HepG2 (cell line): ENCODE data around the gene INTS1. TPM values are rescaled to one million over a fixed set of nuclear protein-coding genes. Genes with fewer than 3 reads are reported as not detected.

Experiments used
- ATAC-seq: fragments of 200-7000 bp; cut with Tn5 transposase; 3 replicates; pipeline ENCODE4 v1.9.1; 2020; ENCODE audit warnings: mild to moderate bottlenecking, moderate library complexity
- BruUV-seq: library from RNA; stranded (reverse); fragments of 400-500 nt; replicated peaks from 2 replicates; lab custom pipeline; 2021; lab: Mats Ljungman, UMichigan
- CTCF ChIA-PET: fragments of 300-600 bp; formaldehyde crosslinking; extraction: SDS; loops from one replicate; lab custom pipeline; 2021; ENCODE audit warnings: low total read pairs, inconsistent platforms, low intra/inter-chr PET ratio; lab: Yijun Ruan, JAX
- POLR2A ChIA-PET: fragments of 350-600 bp; sonication (Branson Sonifier 250); formaldehyde crosslinking; loops from one replicate; lab custom pipeline; 2020; ENCODE audit warnings: antibody characterized with exemption, inconsistent platforms; lab: Yijun Ruan, JAX
- DNase-seq: peaks from one replicate; pipeline ENCODE4 v3.0.0-alpha.2; 2015; ENCODE audit warnings: low spot score
- FAIRE-seq: peaks from 3 replicates; lab custom pipeline; 2011; peaks lifted over from hg19 to GRCh38; lab: Jason Lieb, UNC
- H2AFZ ChIP-seq: one replicate; pipeline ENCODE4 v1.6.1; 2011; ENCODE audit warnings: low read length, inconsistent platforms
- H3K27ac ChIP-seq: fragments of 300-600 bp; 3 replicates; pipeline ENCODE4 v1.8.0; 2011; ENCODE audit warnings: mixed run types, mild to moderate bottlenecking, mixed read lengths, low read length, inconsistent platforms; ENCODE audit not compliant: insufficient read depth; ENCODE audit errors: extremely low read length
- H3K27me3 ChIP-seq, 2 experiments: fragments of 200-600 bp in 1 of 2; 2 replicates in 1 of 2; 3 replicates in 1 of 2; pipeline versions ENCODE4 v1.6.0 to v1.8.0; 2011; ENCODE audit warnings: low read length in 2 of 2, mild to moderate bottlenecking in 2 of 2, moderate library complexity in 2 of 2, inconsistent platforms in 1 of 2; ENCODE audit not compliant: insufficient read depth in 2 of 2, control insufficient read depth in 1 of 2
- H3K36me3 ChIP-seq, 2 experiments: fragments of 200-600 bp in 1 of 2; replicated peaks in 1 of 2; 2 replicates in 1 of 2; 3 replicates in 1 of 2; pipeline versions ENCODE4 v1.5.1 to v1.8.0; 2011; ENCODE audit warnings: low read length in 2 of 2, inconsistent platforms in 1 of 2; ENCODE audit not compliant: insufficient read depth in 2 of 2, control insufficient read depth in 1 of 2
- H3K4me1 ChIP-seq: 2 replicates; pipeline ENCODE4 v1.5.1; 2012; ENCODE audit warnings: low read length, inconsistent platforms; ENCODE audit not compliant: insufficient read depth
- H3K4me2 ChIP-seq: 2 replicates; pipeline ENCODE4 v1.6.0; 2011; ENCODE audit warnings: low read depth, low read length, inconsistent platforms
- H3K4me3 ChIP-seq, 3 experiments: fragments of 200-600 bp in 1 of 3; sonication (generic), shearing (Covaris generic) in 1 of 3; replicated peaks in 1 of 3; 2 replicates each; pipeline ENCODE4 v1.5.1; 2011 to 2016; ENCODE audit warnings: low read length in 3 of 3, inconsistent platforms in 2 of 3, low read depth in 2 of 3, mild to moderate bottlenecking in 2 of 3, control low read depth in 1 of 3, mixed read lengths in 1 of 3; ENCODE audit not compliant: insufficient read depth in 1 of 3
- H3K79me2 ChIP-seq: one replicate; pipeline ENCODE4 v1.6.1; 2011; ENCODE audit warnings: low read length, inconsistent platforms; ENCODE audit not compliant: insufficient read depth
- H3K9ac ChIP-seq: 2 replicates; pipeline ENCODE4 v1.6.0; 2011; ENCODE audit warnings: mild to moderate bottlenecking, low read depth, low read length, inconsistent platforms; ENCODE audit not compliant: insufficient read depth
- H3K9me3 ChIP-seq: 2 replicates; pipeline ENCODE4 v1.5.1; 2012; ENCODE audit warnings: mild to moderate bottlenecking, low read length
- H4K20me1 ChIP-seq: 2 replicates; pipeline ENCODE4 v1.6.0; 2011; ENCODE audit warnings: inconsistent platforms, mild to moderate bottlenecking, low read length, moderate library complexity; ENCODE audit not compliant: insufficient read depth
- NR2F1 ChIP-seq, 2 experiments: fragments of 450-650 bp in 1 of 2; formaldehyde crosslinking in 1 of 2; IDR thresholded peaks; 2 replicates each; pipeline versions ENCODE4 v1.5.0 to v1.6.1; 2016 to 2020; ENCODE audit warnings: mild to moderate bottlenecking in 1 of 2, missing compliant biosample characterization in 1 of 2, missing genetic modification reagents in 1 of 2, moderate library complexity in 1 of 2
- STAG1 ChIP-seq: sonication (generic); formaldehyde crosslinking; IDR thresholded peaks from 2 replicates; pipeline ENCODE4 v1.4.0; 2020; ENCODE audit warnings: missing genetic modification reagents
- ZBTB44 ChIP-seq: sonication (generic); formaldehyde crosslinking; IDR thresholded peaks from 2 replicates; pipeline ENCODE4 v1.4.0; 2020; ENCODE audit warnings: missing genetic modification reagents
- ZNF558 ChIP-seq: sonication (generic); formaldehyde crosslinking; IDR thresholded peaks from 2 replicates; pipeline ENCODE4 v1.9.0; 2022; ENCODE audit warnings: mild to moderate bottlenecking, missing genetic modification reagents, borderline replicate concordance
- ZSCAN22 ChIP-seq: sonication (generic); formaldehyde crosslinking; IDR thresholded peaks from 2 replicates; pipeline ENCODE4 v1.4.0; 2020; ENCODE audit warnings: mild to moderate bottlenecking, missing genetic modification reagents
- WGBS: methylation state at CpG from one replicate; pipeline ENCODE4 v1.1.6; 2017; ENCODE audit warnings: low lambda C conversion rate; 5-methylcytosine and 5-hydroxymethylcytosine counted together
- in situ Hi-C: cut with HindIII; loops from 2 replicates; pipeline ENCODE4 v1.10.0; 2017; ENCODE audit warnings: low pct_unique_long_range_greater_than_20kb; ENCODE audit not compliant: extremely low pct_ligation_motif_present
- intact Hi-C: fragments of 100-400 bp; cut with micrococcal nuclease; formaldehyde crosslinking; loops from one replicate; pipeline ENCODE4 v1.10.0; 2022; ENCODE audit not compliant: unreplicated experiment
- polyA plus RNA-seq, 8 experiments: library from polyadenylated mRNA; depleted of rRNA in 3 of 8; stranded (reverse) in 7 of 8; unstranded in 1 of 8; fragments of >200 nt; fragmentation: Illumina TruSeq in 4 of 8; extraction: Trizol in 4 of 8; gene quantifications; 2 replicates each; pipeline versions ENCODE4 v1.2.1 to v1.2.3, GENCODE V29; 2011 to 2016; ENCODE audit warnings: low read depth in 4 of 8, missing spikeins in 1 of 8, mixed read lengths in 1 of 8; ENCODE audit not compliant: insufficient read depth in 1 of 8
- total RNA-seq, 5 experiments: library from RNA; depleted of rRNA; stranded (reverse); fragments of >200 nt; fragmentation: Illumina TruSeq; extraction: Trizol; gene quantifications; 2 replicates each; pipeline ENCODE4 v1.2.3, GENCODE V29; 2016; ENCODE audit warnings: low read depth in 1 of 5
- TF ChIP-seq, protein P1 (sequence below): sonication (generic); formaldehyde crosslinking; IDR thresholded peaks from 2 replicates; pipeline ENCODE4 v1.8.0; 2022; ENCODE audit warnings: mild to moderate bottlenecking, missing genetic modification reagents, moderate library complexity
- TF ChIP-seq, protein P2 (sequence below): sonication (generic); formaldehyde crosslinking; conservative IDR thresholded peaks from 2 replicates; pipeline ENCODE4 v1.8.0; 2022; ENCODE audit warnings: mild to moderate bottlenecking, moderate library complexity, missing genetic modification reagents

The INTS1 gene
- total and polyA plus RNA-seq, 2 of the 13 experiments (the other 11 are each of a cell fraction or from before 2014, with no cell fraction given), result 13.7 to 29.0 TPM

GRCh38 chr7:1449951-1450350 is 54.2 kb downstream of the INTS1 start:
- DNase-seq, result no peak
- no peak overlapping the region for H3K4me2 ChIP-seq
- no peaks in the 10 kb centered on the region; a peak in 1 of 5 replicates for H3K27me3 ChIP-seq
- H4K20me1 ChIP-seq, result no peaks in the 10 kb centered on the region
- H3K4me3 ChIP-seq, result no peak overlapping the region
- no peak overlapping the region for H3K27ac ChIP-seq
- H3K4me1 ChIP-seq, result peaks cover 28% of the 10 kb centered on the region
- no TSS peak for BruUV-seq
- POLR2A ChIA-PET, result no interaction called here
- intact Hi-C loops, result no loop called here
- H2AFZ ChIP-seq, result no peak overlapping the region
- in situ Hi-C loops, result no loop called here
- no peaks in the 10 kb centered on the region; a peak in 1 of 5 replicates for H3K36me3 ChIP-seq
- no peak for ATAC-seq
- FAIRE-seq, result no peak
- no peaks in the 10 kb centered on the region for H3K79me2 ChIP-seq
- no peak overlapping the region for H3K9ac ChIP-seq
- WGBS, result 94% methylated on average over 5 of the region's 11 CpGs
- CTCF ChIA-PET, result no interaction called here
- TF ChIP-seq STAG1, result no peak
- TF ChIP-seq, protein P1, sequence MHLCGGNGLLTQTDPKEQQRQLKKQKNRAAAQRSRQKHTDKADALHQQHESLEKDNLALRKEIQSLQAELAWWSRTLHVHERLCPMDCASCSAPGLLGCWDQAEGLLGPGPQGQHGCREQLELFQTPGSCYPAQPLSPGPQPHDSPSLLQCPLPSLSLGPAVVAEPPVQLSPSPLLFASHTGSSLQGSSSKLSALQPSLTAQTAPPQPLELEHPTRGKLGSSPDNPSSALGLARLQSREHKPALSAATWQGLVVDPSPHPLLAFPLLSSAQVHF (CRISPR knock-in tag), result no peak
- TF ChIP-seq, protein P2, sequence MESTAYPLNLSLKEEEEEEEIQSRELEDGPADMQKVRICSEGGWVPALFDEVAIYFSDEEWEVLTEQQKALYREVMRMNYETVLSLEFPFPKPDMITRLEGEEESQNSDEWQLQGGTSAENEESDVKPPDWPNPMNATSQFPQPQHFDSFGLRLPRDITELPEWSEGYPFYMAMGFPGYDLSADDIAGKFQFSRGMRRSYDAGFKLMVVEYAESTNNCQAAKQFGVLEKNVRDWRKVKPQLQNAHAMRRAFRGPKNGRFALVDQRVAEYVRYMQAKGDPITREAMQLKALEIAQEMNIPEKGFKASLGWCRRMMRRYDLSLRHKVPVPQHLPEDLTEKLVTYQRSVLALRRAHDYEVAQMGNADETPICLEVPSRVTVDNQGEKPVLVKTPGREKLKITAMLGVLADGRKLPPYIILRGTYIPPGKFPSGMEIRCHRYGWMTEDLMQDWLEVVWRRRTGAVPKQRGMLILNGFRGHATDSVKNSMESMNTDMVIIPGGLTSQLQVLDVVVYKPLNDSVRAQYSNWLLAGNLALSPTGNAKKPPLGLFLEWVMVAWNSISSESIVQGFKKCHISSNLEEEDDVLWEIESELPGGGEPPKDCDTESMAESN (CRISPR knock-in tag), result no peak
- no peak for TF ChIP-seq NR2F1 (CRISPR knock-in tag; IDR thresholded peaks at IDR 0.05)
- H3K9me3 ChIP-seq, result no peaks in the 10 kb centered on the region

DNA sequence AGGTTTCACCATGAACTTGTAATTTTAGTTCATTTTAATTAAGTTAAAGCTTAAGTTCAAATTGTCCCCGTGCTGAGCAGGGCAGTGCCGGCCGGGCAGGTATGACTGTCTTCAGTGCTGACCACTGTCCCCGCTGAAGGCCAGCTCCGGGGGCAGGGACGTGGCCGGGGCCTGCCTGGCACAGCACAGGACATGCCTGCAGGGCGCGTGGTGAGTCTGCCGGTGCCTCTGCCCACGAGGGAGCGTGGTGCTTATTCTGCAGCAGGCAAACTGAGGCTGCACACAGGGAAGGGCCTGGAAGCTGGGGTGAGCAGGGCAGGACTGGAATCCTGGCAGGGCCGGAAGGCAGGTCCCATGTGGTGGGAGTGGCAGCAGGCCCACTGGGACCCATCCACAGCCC is 54.7 kb downstream of the INTS1 start:
- Histone ChIP-seq H3K4me2 (no peak overlapping the region), H3K9ac (no peak overlapping the region), H3K4me1 (peaks cover 23% of the 10 kb centered on the region), H4K20me1 (no peaks in the 10 kb centered on the region), H3K4me3 (no peak overlapping the region), H3K36me3 (no peaks in the 10 kb centered on the region; a peak in 1 of 5 replicates), H3K9me3 (no peaks in the 10 kb centered on the region), H3K27me3 (no peaks in the 10 kb centered on the region; a peak in 1 of 5 replicates), H2AFZ (no peak overlapping the region), H3K27ac (no peak overlapping the region), H3K79me2 (no peaks in the 10 kb centered on the region)
- TF ChIP-seq ZBTB44 (CRISPR knock-in tag), result no peak
- TF ChIP-seq ZNF558 (CRISPR knock-in tag), result no peak
- TF ChIP-seq ZSCAN22 (CRISPR knock-in tag), result no peak
- WGBS, result 98% methylated on average over 10 of the region's 13 CpGs
- FAIRE-seq (no peak), ATAC-seq (no peak), DNase-seq (no peak)
- POLR2A ChIA-PET, result no interaction called here
- CTCF ChIA-PET, result no interaction called here
- in situ Hi-C loops, result no loop called here
- intact Hi-C loops, result no loop called here
- no TSS peak for BruUV-seq
